Natural killer cell (primary cell): Measurements from ENCODE around the gene AOPEP. TPM values are rescaled to one million over a fixed set of nuclear protein-coding genes. Genes with fewer than 3 reads are reported as not detected.

Source experiments
- ATAC-seq, 3 donors: fragments of 150-1000 bp in 2 of 3; fragments of 200-7000 bp in 1 of 3; cut with Tn5 transposase; 1 replicate in 1 of 3; 2 replicates in 2 of 3; pipeline ENCODE4 v1.10.0; 2021; ENCODE audit warnings: mild to moderate bottlenecking in 2 of 3, moderate library complexity in 2 of 3
- DNase-seq, 2 donors: peaks; one replicate each; pipeline versions ENCODE4 v3.0.0 to v3.0.0-alpha.2; 2013 to 2021; ENCODE audit warnings: mixed read lengths in 1 of 2
- H3K27ac ChIP-seq: one replicate; pipeline ENCODE4 v1.5.1; 2013; ENCODE audit warnings: mild to moderate bottlenecking, low read length
- H3K27me3 ChIP-seq: one replicate; pipeline ENCODE4 v1.6.1; 2013; ENCODE audit warnings: low read length; ENCODE audit not compliant: control insufficient read depth, insufficient read depth
- H3K36me3 ChIP-seq: one replicate; pipeline ENCODE4 v1.6.1; 2013; ENCODE audit warnings: low read length; ENCODE audit not compliant: control insufficient read depth, insufficient read depth
- H3K4me1 ChIP-seq: one replicate; pipeline ENCODE4 v1.6.1; 2013; ENCODE audit warnings: low read length; ENCODE audit not compliant: control insufficient read depth, insufficient read depth
- H3K4me3 ChIP-seq: one replicate; pipeline ENCODE4 v1.5.1; 2013; ENCODE audit warnings: low read length
- H3K9me3 ChIP-seq: one replicate; pipeline ENCODE4 v1.6.1; 2013; ENCODE audit warnings: low read length; ENCODE audit not compliant: control insufficient read depth, insufficient read depth
- H3K27ac Mint-ChIP-seq, 2 donors: one replicate each; pipeline ENCODE4 v1.8.0; 2022; ENCODE audit warnings: mild to moderate bottlenecking in 2 of 2, mixed read lengths in 2 of 2, moderate library complexity in 1 of 2
- H3K27me3 Mint-ChIP-seq, 2 donors: one replicate each; pipeline ENCODE4 v1.8.0; 2022; ENCODE audit warnings: low read depth in 2 of 2, mixed read lengths in 2 of 2
- H3K36me3 Mint-ChIP-seq: one replicate; pipeline ENCODE4 v1.8.0; 2022; ENCODE audit warnings: mixed read lengths
- H3K4me1 Mint-ChIP-seq, 2 donors: one replicate each; pipeline ENCODE4 v1.8.0; 2022; ENCODE audit warnings: mixed read lengths in 2 of 2
- H3K4me3 Mint-ChIP-seq: one replicate; pipeline ENCODE4 v1.8.0; 2022; ENCODE audit warnings: mild to moderate bottlenecking, moderate library complexity, mixed read lengths
- H3K9me3 Mint-ChIP-seq, 2 donors: one replicate each; pipeline ENCODE4 v1.8.0; 2022; ENCODE audit warnings: mixed read lengths in 2 of 2
- CTCF ChIP-seq: fragments of 200-600 bp; IDR thresholded peaks from one replicate; pipeline ENCODE4 v1.8.0; 2022; ENCODE audit warnings: antibody characterized with exemption
- WGBS: methylation state at CpG from one replicate; pipeline ENCODE4 v1.1.7; 2013; ENCODE audit warnings: missing lambda C conversion rate; ENCODE audit not compliant: insufficient coverage; 5-methylcytosine and 5-hydroxymethylcytosine counted together
- intact Hi-C: fragments of 100-400 bp; cut with micrococcal nuclease; formaldehyde crosslinking; loops from one replicate; pipeline ENCODE4 v1.14.2; 2022
- total RNA-seq, 4 donors: library from RNA; stranded (reverse); fragments of 120-200 nt in 1 of 4; gene quantifications; one replicate each; pipeline versions ENCODE4 v1.2.3 to v1.2.4, GENCODE V29; 2013 to 2022

AOPEP gene
- 10 to 100 TPM; 20.1 to 22.6 (median 20.6) TPM for total RNA-seq
- total RNA-seq (2013) = 23.6 TPM

GRCh38 chr9:94726495-94727191, at the start of gene AOPEP:
AOPEP (plus strand) TSS chr9:94726699; CDS start chr9:94759784, 33,085 bp downstream.
- DNase-seq = peak; percentile 99 to 100
- Histone ChIP-seq H3K27me3 (no peaks in the 10 kb centered on the region), H3K9me3 (no peaks in the 10 kb centered on the region), H3K27ac (peak within 1 kb of the TSS; percentile 95), H3K4me1 (peaks cover 11% of the 10 kb centered on the region), H3K4me3 (peak within 1 kb of the TSS; percentile 93), H3K36me3 (no peaks in the 10 kb centered on the region)
- Mint-ChIP-seq H3K4me1 (peaks cover 10 to 18% of the 10 kb centered on the region in 2 donors), H3K27ac (peak within 1 kb of the TSS; percentile 95 to 99), H3K27me3 (no peaks in the 10 kb centered on the region), H3K9me3 (no peaks in the 10 kb centered on the region), H3K4me3 (peak within 1 kb of the TSS; percentile 96), H3K36me3 (no peaks in the 10 kb centered on the region)
- intact Hi-C loops = loop anchor here (1.0 to 10.0 kb wide), 4 partner anchors 135 to 1690 kb away; partner anchors contain the start of genes FAM120A and FAM120AOS
- peak; percentile 95 to 99 (median 98) for ATAC-seq
- no peak for TF ChIP-seq CTCF
- under 1% methylated on average over 52 of the region's 52 CpGs for whole genome bisulfite sequencing

- intact Hi-C loops = no loop called here
- ATAC-seq = no peak
- no peak overlapping the region for H3K27ac Mint-ChIP-seq
- Histone ChIP-seq H3K27me3 (no peaks in the 10 kb centered on the region), H3K9me3 (no peaks in the 10 kb centered on the region), H3K27ac (no peak overlapping the region), H3K4me3 (no peak overlapping the region), H3K36me3 (no peaks in the 10 kb centered on the region), H3K4me1 (peaks cover 2% of the 10 kb centered on the region)
- H3K4me3 Mint-ChIP-seq = no peak overlapping the region
- no peak for TF ChIP-seq CTCF
- H3K36me3 Mint-ChIP-seq = no peaks in the 10 kb centered on the region
- peaks cover 16 to 22% of the 10 kb centered on the region in 2 donors for H3K27me3 Mint-ChIP-seq
- no peak for DNase-seq
- peaks cover 0 to 4% of the 10 kb centered on the region in 2 donors for H3K4me1 Mint-ChIP-seq
- no peaks in the 10 kb centered on the region for H3K9me3 Mint-ChIP-seq
- 86% methylated on average over 4 of the region's 4 CpGs for WGBS
These were observed 48.6 kb upstream of the AOPEP start for GRCh38 chr9:94677929-94678328.

GRCh38 chr9:94679587-94679986, 46.9 kb upstream of the AOPEP start:
- H3K4me1 Mint-ChIP-seq = peaks cover 0 to 4% of the 10 kb centered on the region in 2 donors
- H3K4me3 Mint-ChIP-seq = no peak overlapping the region
- ATAC-seq = no peak
- intact Hi-C loops = no loop called here
- H3K9me3 Mint-ChIP-seq = no peaks in the 10 kb centered on the region
- WGBS = 91% methylated on average over 6 of the region's 8 CpGs
- no peak overlapping the region for H3K27ac Mint-ChIP-seq
- Histone ChIP-seq H3K27me3 (no peaks in the 10 kb centered on the region), H3K4me1 (peaks cover 2% of the 10 kb centered on the region), H3K9me3 (no peaks in the 10 kb centered on the region), H3K36me3 (no peaks in the 10 kb centered on the region), H3K4me3 (no peak overlapping the region), H3K27ac (no peak overlapping the region)
- DNase-seq = no peak
- H3K36me3 Mint-ChIP-seq = no peaks in the 10 kb centered on the region
- H3K27me3 Mint-ChIP-seq = peaks cover 16 to 22% of the 10 kb centered on the region in 2 donors
- no peak for TF ChIP-seq CTCF
